Neural cell (in vitro differentiated cells): ENCODE results near the gene MUC5B.

ENCODE experiments used
- EP300 ChIP-seq: fragments of 450-650 bp; conservative IDR thresholded peaks from 2 replicates; pipeline ENCODE4 v1.6.1; 2014; ENCODE audit warnings: antibody characterized with exemption, mild to moderate bottlenecking, moderate library complexity; ENCODE audit not compliant: poor library complexity, severe bottlenecking
- EZH2 ChIP-seq: fragments of 200-600, 300-800 bp; shearing (Covaris generic), sonication (generic); IDR thresholded peaks from 2 replicates; pipeline ENCODE4 v1.6.1; 2014; ENCODE audit warnings: antibody characterized with exemption, low read length, borderline replicate concordance, mild to moderate bottlenecking; ENCODE audit not compliant: insufficient read depth, poor library complexity, severe bottlenecking
- MXI1 ChIP-seq: fragments of 450-650 bp; conservative IDR thresholded peaks from 2 replicates; pipeline ENCODE4 v1.6.1; 2014; ENCODE audit warnings: antibody characterized with exemption, mild to moderate bottlenecking; ENCODE audit not compliant: poor library complexity, severe bottlenecking
- POLR2AphosphoS5 ChIP-seq: IDR thresholded peaks from 2 replicates; pipeline ENCODE4 v1.6.1; 2012
- RAD21 ChIP-seq: fragments of 450-650 bp; conservative IDR thresholded peaks from 2 replicates; pipeline ENCODE4 v1.6.1; 2014; ENCODE audit warnings: antibody characterized with exemption, mild to moderate bottlenecking, moderate library complexity
- REST ChIP-seq: IDR thresholded peaks from 2 replicates; pipeline ENCODE4 v1.6.1; 2012; ENCODE audit warnings: borderline replicate concordance
- SMC3 ChIP-seq: fragments of 450-650 bp; conservative IDR thresholded peaks from 2 replicates; pipeline ENCODE4 v1.6.1; 2014; ENCODE audit warnings: antibody characterized with exemption, mild to moderate bottlenecking, moderate library complexity; ENCODE audit not compliant: poor library complexity
- TAF1 ChIP-seq: IDR thresholded peaks from 2 replicates; pipeline ENCODE4 v1.6.1; 2012; ENCODE audit warnings: low read depth
- TF ChIP-seq, protein P1 (sequence below): fragments of 450-650 bp; IDR thresholded peaks from 2 replicates; pipeline ENCODE4 v1.5.1; 2014; ENCODE audit warnings: antibody characterized with exemption, mild to moderate bottlenecking, moderate library complexity; ENCODE audit not compliant: poor library complexity, severe bottlenecking

DNA sequence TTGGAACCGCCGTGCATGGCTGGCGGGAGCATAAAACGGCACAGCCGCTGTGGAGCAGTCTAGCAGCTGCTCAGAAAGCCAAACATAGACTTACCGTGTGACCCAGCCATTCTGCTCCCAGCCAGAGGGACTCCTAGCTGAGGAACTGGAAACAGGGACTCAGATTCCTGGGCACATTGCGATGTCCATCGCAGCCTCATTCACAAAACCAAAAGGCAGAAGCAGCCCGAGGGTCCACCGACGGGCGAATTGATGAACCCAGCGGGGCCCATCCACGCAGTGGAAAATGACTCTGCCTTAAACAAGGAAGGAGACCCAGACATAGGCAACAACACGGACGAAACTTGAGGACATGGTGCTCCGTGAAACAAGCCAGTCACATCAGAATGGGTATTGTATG lies 5.7 kb upstream of the MUC5B start:
- TF ChIP-seq, protein P1, sequence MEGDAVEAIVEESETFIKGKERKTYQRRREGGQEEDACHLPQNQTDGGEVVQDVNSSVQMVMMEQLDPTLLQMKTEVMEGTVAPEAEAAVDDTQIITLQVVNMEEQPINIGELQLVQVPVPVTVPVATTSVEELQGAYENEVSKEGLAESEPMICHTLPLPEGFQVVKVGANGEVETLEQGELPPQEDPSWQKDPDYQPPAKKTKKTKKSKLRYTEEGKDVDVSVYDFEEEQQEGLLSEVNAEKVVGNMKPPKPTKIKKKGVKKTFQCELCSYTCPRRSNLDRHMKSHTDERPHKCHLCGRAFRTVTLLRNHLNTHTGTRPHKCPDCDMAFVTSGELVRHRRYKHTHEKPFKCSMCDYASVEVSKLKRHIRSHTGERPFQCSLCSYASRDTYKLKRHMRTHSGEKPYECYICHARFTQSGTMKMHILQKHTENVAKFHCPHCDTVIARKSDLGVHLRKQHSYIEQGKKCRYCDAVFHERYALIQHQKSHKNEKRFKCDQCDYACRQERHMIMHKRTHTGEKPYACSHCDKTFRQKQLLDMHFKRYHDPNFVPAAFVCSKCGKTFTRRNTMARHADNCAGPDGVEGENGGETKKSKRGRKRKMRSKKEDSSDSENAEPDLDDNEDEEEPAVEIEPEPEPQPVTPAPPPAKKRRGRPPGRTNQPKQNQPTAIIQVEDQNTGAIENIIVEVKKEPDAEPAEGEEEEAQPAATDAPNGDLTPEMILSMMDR = no peak
- TF ChIP-seq EP300 (no peak), RAD21 (no peak), POLR2AphosphoS5 (no peak), MXI1 (no peak), REST (no peak), EZH2 (no peak), SMC3 (no peak), TAF1 (no peak)
